CD4-positive, alpha-beta T cell treated with Interleukin-6 at 100 ng/mL for 8 hours (primary cell): Measurements from ENCODE around the gene QKI.
A peak's percentile ranks its signal among the peaks of the same experiment; 100 is the strongest.

Experiments
- DNase-seq: peaks from one replicate; pipeline ENCODE4 v3.0.0-alpha.2; 2020; ENCODE audit warnings: mixed read lengths, low spot score

The QKI gene

GRCh38 chr6:163536770-163537169 is 122.3 kb downstream of the QKI start:
- no peak for DNase-seq

GRCh38 chr6:163538331-163538730 is 123.8 kb downstream of the QKI start:
- DNase-seq, result no peak

- no peak for DNase-seq
Measured at GRCh38 chr6:163539101-163539762, 124.7 kb downstream of the QKI start.

- no peak for DNase-seq
Measured at GRCh38 chr6:163543321-163543720, 128.8 kb downstream of the QKI start.

GRCh38 chr6:163545370-163545769 is 130.9 kb downstream of the QKI start:
- no peak for DNase-seq

- DNase-seq, result no peak
Measured at GRCh38 chr6:163547287-163547686, 132.8 kb downstream of the QKI start.

- no peak for DNase-seq
Measured at GRCh38 chr6:163548624-163549023, 134.1 kb downstream of the QKI start.

- no peak for DNase-seq
Measured at GRCh38 chr6:163554032-163554431, 139.5 kb downstream of the QKI start.

- DNase-seq, result peak; percentile 29
Measured at GRCh38 chr6:163554663-163555062, 140.1 kb downstream of the QKI start.

GRCh38 chr6:163559661-163560060 is 145.1 kb downstream of the QKI start:
- no peak for DNase-seq

- DNase-seq, result no peak
Measured at GRCh38 chr6:163563318-163563717, 148.8 kb downstream of the QKI start.

- no peak for DNase-seq
Measured at GRCh38 chr6:163564534-163564933, 150.0 kb downstream of the QKI start.

- DNase-seq, result no peak
Measured at GRCh38 chr6:163565140-163565539, 150.6 kb downstream of the QKI start.

- DNase-seq, result no peak
Measured at GRCh38 chr6:163566056-163566455, 151.5 kb downstream of the QKI start.

- DNase-seq, result no peak
Measured at GRCh38 chr6:163568275-163568674, 153.8 kb downstream of the QKI start.

GRCh38 chr6:163570579-163571231 is 156.2 kb downstream of the QKI start:
- DNase-seq, result no peak

GRCh38 chr6:163571730-163572129 is 157.2 kb downstream of the QKI start:
- DNase-seq, result no peak

GRCh38 chr6:163572612-163573011 is 158.1 kb downstream of the QKI start:
- DNase-seq, result no peak

GRCh38 chr6:163573503-163574179 is 159.1 kb downstream of the QKI start:
- DNase-seq, result no peak

- no peak for DNase-seq
Measured at GRCh38 chr6:163576114-163576513, 161.6 kb downstream of the QKI start.

GRCh38 chr6:163577404-163577803 is 162.9 kb downstream of the QKI start:
- DNase-seq, result no peak

- no peak for DNase-seq
Measured at GRCh38 chr6:163579111-163579879, 164.8 kb downstream of the QKI start.

- no peak for DNase-seq
Measured at GRCh38 chr6:163579880-163580295, 165.4 kb downstream of the QKI start.
